ENCODE results near the gene CEMIP.

DNA sequence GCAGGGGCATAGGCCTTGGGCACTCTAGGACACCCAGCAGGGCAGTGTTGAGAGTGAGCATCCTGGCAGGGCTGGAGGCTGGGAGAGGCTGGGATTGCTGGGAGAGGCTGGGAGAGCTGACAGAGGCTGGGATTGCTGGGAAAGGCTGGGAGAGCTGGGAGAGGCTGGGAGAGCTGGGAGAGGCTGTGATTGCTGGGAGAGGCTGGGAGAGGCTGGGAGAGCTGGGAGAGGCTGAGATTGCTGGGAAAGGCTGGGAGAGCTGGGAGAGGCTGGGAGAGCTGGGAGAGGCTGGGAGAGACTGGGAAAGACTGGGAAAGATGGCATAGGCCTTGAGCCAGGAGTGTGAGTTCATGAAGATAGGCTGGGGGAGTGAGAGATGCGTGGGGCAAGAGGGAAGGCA lies 132.7 kb downstream of the CEMIP start:
- TF ChIP-seq, protein P1, sequence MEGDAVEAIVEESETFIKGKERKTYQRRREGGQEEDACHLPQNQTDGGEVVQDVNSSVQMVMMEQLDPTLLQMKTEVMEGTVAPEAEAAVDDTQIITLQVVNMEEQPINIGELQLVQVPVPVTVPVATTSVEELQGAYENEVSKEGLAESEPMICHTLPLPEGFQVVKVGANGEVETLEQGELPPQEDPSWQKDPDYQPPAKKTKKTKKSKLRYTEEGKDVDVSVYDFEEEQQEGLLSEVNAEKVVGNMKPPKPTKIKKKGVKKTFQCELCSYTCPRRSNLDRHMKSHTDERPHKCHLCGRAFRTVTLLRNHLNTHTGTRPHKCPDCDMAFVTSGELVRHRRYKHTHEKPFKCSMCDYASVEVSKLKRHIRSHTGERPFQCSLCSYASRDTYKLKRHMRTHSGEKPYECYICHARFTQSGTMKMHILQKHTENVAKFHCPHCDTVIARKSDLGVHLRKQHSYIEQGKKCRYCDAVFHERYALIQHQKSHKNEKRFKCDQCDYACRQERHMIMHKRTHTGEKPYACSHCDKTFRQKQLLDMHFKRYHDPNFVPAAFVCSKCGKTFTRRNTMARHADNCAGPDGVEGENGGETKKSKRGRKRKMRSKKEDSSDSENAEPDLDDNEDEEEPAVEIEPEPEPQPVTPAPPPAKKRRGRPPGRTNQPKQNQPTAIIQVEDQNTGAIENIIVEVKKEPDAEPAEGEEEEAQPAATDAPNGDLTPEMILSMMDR (IDR thresholded peaks at IDR 0.05) = no peak
- no peak for TF ChIP-seq ZFX (IDR thresholded peaks at IDR 0.05; ENCODE audit: borderline replicate concordance)
